Suprapubic skin (tissue), 4 donors: ENCODE measurements around the gene KRT9. TPM values are rescaled to one million over a fixed set of nuclear protein-coding genes. Genes with fewer than 3 reads are reported as not detected.

Experiments
- DNase-seq, 2 donors: peaks; one replicate each; pipeline ENCODE4 v3.0.0-alpha.2; 2019; ENCODE audit warnings: low spot score in 2 of 2
- H3K27ac ChIP-seq: fragments of 200-600 bp; sonication (generic); one replicate; pipeline ENCODE4 v1.5.1; 2019
- H3K27me3 ChIP-seq: fragments of 200-600 bp; sonication (generic); one replicate; pipeline ENCODE4 v1.5.1; 2019
- H3K36me3 ChIP-seq: fragments of 200-600 bp; sonication (generic); one replicate; pipeline ENCODE4 v1.5.1; 2019
- H3K4me1 ChIP-seq: fragments of 200-600 bp; sonication (generic); one replicate; pipeline ENCODE4 v1.5.1; 2019
- H3K4me3 ChIP-seq: fragments of 200-600 bp; sonication (generic); one replicate; pipeline ENCODE4 v1.5.1; 2019; ENCODE audit warnings: mild to moderate bottlenecking
- H3K9me3 ChIP-seq: fragments of 200-600 bp; sonication (generic); one replicate; pipeline ENCODE4 v1.5.1; 2019
- CTCF ChIP-seq, 2 donors: fragments of 200-600 bp in 1 of 2; fragments of 450-650 bp in 1 of 2; sonication (generic) in 1 of 2; IDR thresholded peaks; one replicate each; pipeline ENCODE4 v1.5.1; 2016 to 2019; ENCODE audit warnings: antibody characterized with exemption in 2 of 2, mild to moderate bottlenecking in 1 of 2, moderate library complexity in 1 of 2
- EP300 ChIP-seq: sonication (generic); formaldehyde crosslinking; IDR thresholded peaks from one replicate; pipeline ENCODE4 v1.6.1; 2017; ENCODE audit warnings: antibody characterized with exemption
- POLR2A ChIP-seq, 2 donors: fragments of 450-650 bp; IDR thresholded peaks; one replicate each; pipeline ENCODE4 v1.6.1; 2017; ENCODE audit warnings: antibody characterized with exemption in 2 of 2, mild to moderate bottlenecking in 2 of 2, moderate library complexity in 2 of 2
- POLR2AphosphoS5 ChIP-seq, 3 donors: sonication (generic); formaldehyde crosslinking; IDR thresholded peaks; one replicate each; pipeline ENCODE4 v1.6.1; 2017; ENCODE audit warnings: antibody characterized with exemption in 3 of 3
- WGBS: methylation state at CpG from one replicate; pipeline ENCODE4 v1.1.5; 2018; 5-methylcytosine and 5-hydroxymethylcytosine counted together
- total RNA-seq, 4 donors: library from RNA; depleted of rRNA; stranded (reverse); fragments of >200 nt; gene quantifications; one replicate each; pipeline ENCODE4 v1.1.0, GENCODE V29; 2016

The KRT9 gene
- total RNA-seq, 4 donors from 2014 or later, result 0.68 to 1.6 (median 0.82) TPM

GRCh38 chr17:41535764-41536481, 35.9 kb downstream of the KRT9 start:
- Histone ChIP-seq H3K4me1 (peaks cover 10% of the 10 kb centered on the region), H3K4me3 (no peak overlapping the region), H3K27ac (no peak overlapping the region), H3K36me3 (no peaks in the 10 kb centered on the region), H3K27me3 (peaks cover 8% of the 10 kb centered on the region), H3K9me3 (no peaks in the 10 kb centered on the region)
- DNase-seq, result no peak
- 32% methylated on average over 5 of the region's 15 CpGs for WGBS
- TF ChIP-seq POLR2AphosphoS5 (IDR thresholded peaks at IDR 0.05) (no peak), EP300 (no peak), CTCF (IDR thresholded peaks at IDR 0.05) (no peak), POLR2A (IDR thresholded peaks at IDR 0.05) (no peak)

- 75% methylated on average over 7 of the region's 7 CpGs for WGBS
- Histone ChIP-seq H3K27me3 (peaks cover 17% of the 10 kb centered on the region), H3K4me1 (peaks cover 10% of the 10 kb centered on the region), H3K27ac (no peak overlapping the region), H3K4me3 (no peak overlapping the region), H3K36me3 (no peaks in the 10 kb centered on the region), H3K9me3 (no peaks in the 10 kb centered on the region)
- no peak for DNase-seq
- TF ChIP-seq POLR2AphosphoS5 (IDR thresholded peaks at IDR 0.05), result no peak
- no peak for TF ChIP-seq POLR2A (IDR thresholded peaks at IDR 0.05)
- no peak for TF ChIP-seq CTCF (IDR thresholded peaks at IDR 0.05)
- no peak for TF ChIP-seq EP300
Observed at GRCh38 chr17:41534899-41535546, 36.8 kb downstream of the KRT9 start.

GRCh38 chr17:41533613-41534012, 38.2 kb downstream of the KRT9 start:
- no peaks in the 10 kb centered on the region for H3K9me3 ChIP-seq
- peaks cover 10% of the 10 kb centered on the region for H3K4me1 ChIP-seq
- H3K27ac ChIP-seq, result no peak overlapping the region
- H3K4me3 ChIP-seq, result no peak overlapping the region
- peaks cover 31% of the 10 kb centered on the region for H3K27me3 ChIP-seq
- TF ChIP-seq EP300 (no peak), POLR2AphosphoS5 (IDR thresholded peaks at IDR 0.05) (no peak), POLR2A (IDR thresholded peaks at IDR 0.05) (no peak), CTCF (IDR thresholded peaks at IDR 0.05) (no peak)
- H3K36me3 ChIP-seq, result no peaks in the 10 kb centered on the region
- WGBS, result 89% methylated on average over 7 of the region's 7 CpGs
- no peak for DNase-seq

GRCh38 chr17:41532947-41533570, 38.8 kb downstream of the KRT9 start:
- 74% methylated on average over 9 of the region's 9 CpGs for WGBS
- H3K4me3 ChIP-seq, result no peak overlapping the region
- no peak overlapping the region for H3K27ac ChIP-seq
- no peaks in the 10 kb centered on the region for H3K36me3 ChIP-seq
- no peaks in the 10 kb centered on the region for H3K9me3 ChIP-seq
- peaks cover 37% of the 10 kb centered on the region for H3K27me3 ChIP-seq
- DNase-seq, result no peak
- peaks cover 13% of the 10 kb centered on the region for H3K4me1 ChIP-seq
- TF ChIP-seq POLR2AphosphoS5 (IDR thresholded peaks at IDR 0.05) (no peak), EP300 (no peak), CTCF (IDR thresholded peaks at IDR 0.05) (no peak), POLR2A (IDR thresholded peaks at IDR 0.05) (no peak)

- DNase-seq, result no peak
- Histone ChIP-seq H3K4me1 (peaks cover 24% of the 10 kb centered on the region), H3K27me3 (peaks cover 48% of the 10 kb centered on the region), H3K4me3 (no peak overlapping the region), H3K36me3 (no peaks in the 10 kb centered on the region), H3K27ac (no peak overlapping the region), H3K9me3 (no peaks in the 10 kb centered on the region)
- WGBS, result 63% methylated on average over 1 of the region's 1 CpG
- no peak for TF ChIP-seq POLR2AphosphoS5 (IDR thresholded peaks at IDR 0.05)
- TF ChIP-seq POLR2A (IDR thresholded peaks at IDR 0.05), result no peak
Observed at GRCh38 chr17:41531993-41532392, 39.9 kb downstream of the KRT9 start.
